Lower lobe of right lung (tissue), 2 donors: Measurements from ENCODE around the gene NADK. TPM values are rescaled to one million over a fixed set of nuclear protein-coding genes. Genes with fewer than 3 reads are reported as not detected.
"Not testable (repeated sequence)": the region's sequence is repeated elsewhere in the genome, so short reads cannot be mapped to it uniquely, and the experiment has no call there.

Experiments
- ATAC-seq, 2 donors: fragments of 200-7000 bp; cut with Tn5 transposase; one replicate each; pipeline ENCODE4 v1.9.1; 2020 to 2022; ENCODE audit warnings: mild to moderate bottlenecking in 2 of 2, moderate library complexity in 2 of 2
- DNase-seq: peaks from one replicate; pipeline ENCODE4 v3.0.0-alpha.2; 2020
- H3K27ac ChIP-seq: fragments of 200-600 bp; one replicate; pipeline ENCODE4 v1.8.0; 2022
- H3K27me3 ChIP-seq: fragments of 200-600 bp; one replicate; pipeline ENCODE4 v1.8.0; 2022; ENCODE audit warnings: low read depth
- H3K36me3 ChIP-seq: fragments of 200-600 bp; one replicate; pipeline ENCODE4 v1.8.0; 2022; ENCODE audit warnings: mild to moderate bottlenecking
- H3K4me1 ChIP-seq: fragments of 200-600 bp; one replicate; pipeline ENCODE4 v1.8.0; 2022
- H3K4me3 ChIP-seq: fragments of 200-600 bp; one replicate; pipeline ENCODE4 v1.8.0; 2022; ENCODE audit warnings: mild to moderate bottlenecking
- H3K9me3 ChIP-seq: fragments of 200-600 bp; one replicate; pipeline ENCODE4 v1.8.0; 2022
- intact Hi-C: fragments of 100-400 bp; cut with DNase I; formaldehyde crosslinking; loops from one replicate; pipeline ENCODE4 v1.11.0; 2022
- total RNA-seq: library from RNA; stranded (reverse); fragmentation: NEBNext Ultra II Directional; extraction: Animal tissue kit (Norgen Biotek cat#: 25700); gene quantifications from one replicate; pipeline ENCODE4 v1.2.1, GENCODE V29; 2021
- TF ChIP-seq, protein P1 (sequence below): fragments of 200-600 bp; IDR thresholded peaks from one replicate; pipeline ENCODE4 v1.8.0; 2022; ENCODE audit warnings: antibody characterized with exemption, mild to moderate bottlenecking
- donor health status: DM: no; HTN: yes; CAD: no; lungs with severe emphysema.

NADK gene
- total RNA-seq, 1 donor from 2014 or later, result 133 TPM

DNA sequence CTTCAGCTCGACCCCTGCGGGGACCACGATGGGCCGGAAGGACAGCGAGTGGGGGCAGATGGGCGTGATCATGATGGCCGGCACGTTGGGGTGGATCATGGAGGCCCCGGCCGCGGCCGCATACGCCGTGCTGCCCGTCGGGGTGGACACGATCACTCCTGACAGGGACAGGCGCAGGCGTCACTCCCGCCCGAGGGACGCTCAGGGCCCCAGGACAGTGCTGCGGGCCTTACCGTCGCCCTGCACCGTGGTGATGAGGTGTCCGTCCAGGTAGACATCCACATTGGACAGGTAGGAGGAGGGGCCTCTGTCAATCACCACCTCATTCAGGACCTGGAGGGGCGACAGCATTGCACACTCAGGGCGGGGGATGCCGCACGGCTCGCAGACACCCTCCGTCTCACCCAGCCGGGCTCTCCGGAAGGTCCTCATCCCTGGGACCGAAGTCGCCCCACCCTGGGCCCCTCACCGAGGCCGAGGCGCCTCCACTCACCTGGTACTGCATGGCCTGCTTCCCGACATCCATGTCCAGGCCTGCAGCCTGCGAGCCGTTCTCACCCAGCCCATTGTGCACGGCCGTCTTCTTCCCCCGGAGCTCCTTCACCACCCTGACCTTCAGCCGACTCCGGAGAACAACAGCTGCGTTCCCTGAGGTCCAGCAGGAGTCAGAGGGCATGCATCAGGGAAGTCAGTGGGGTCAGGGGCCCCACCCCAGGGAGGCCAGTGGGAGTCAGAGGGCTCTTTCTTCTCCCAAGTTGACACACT lies 24.0 kb downstream of the NADK start:
- peaks cover 66% of the 10 kb centered on the region for H3K36me3 ChIP-seq

DNA sequence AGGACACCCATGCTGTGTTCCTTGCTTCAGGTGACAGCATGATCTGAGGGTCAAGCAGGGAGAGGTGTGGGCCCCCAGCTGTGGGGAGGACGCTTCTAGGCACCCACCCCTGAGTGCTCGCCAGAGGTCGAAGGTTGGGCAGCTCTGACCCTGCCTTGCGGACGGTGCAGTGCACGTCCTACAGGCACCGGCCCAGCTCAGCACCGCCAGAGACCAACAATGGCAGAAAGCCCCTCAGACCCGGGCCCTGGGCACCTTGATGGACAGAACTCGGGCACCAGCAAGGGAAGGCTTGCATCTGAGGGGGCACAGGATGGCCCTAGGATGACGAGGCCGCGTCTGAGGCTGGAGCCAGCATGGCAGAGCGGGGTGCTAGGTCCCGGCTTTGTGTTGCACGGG lies 24.7 kb downstream of the NADK start:
- Histone ChIP-seq H3K27me3 (no peaks in the 10 kb centered on the region), H3K4me1 (peaks cover 14% of the 10 kb centered on the region), H3K36me3 (peaks cover 63% of the 10 kb centered on the region), H3K4me3 (no peak overlapping the region), H3K27ac (no peak overlapping the region), H3K9me3 (no peaks in the 10 kb centered on the region)
- ATAC-seq (no peak), DNase-seq (no peak)
- TF ChIP-seq, protein P1, sequence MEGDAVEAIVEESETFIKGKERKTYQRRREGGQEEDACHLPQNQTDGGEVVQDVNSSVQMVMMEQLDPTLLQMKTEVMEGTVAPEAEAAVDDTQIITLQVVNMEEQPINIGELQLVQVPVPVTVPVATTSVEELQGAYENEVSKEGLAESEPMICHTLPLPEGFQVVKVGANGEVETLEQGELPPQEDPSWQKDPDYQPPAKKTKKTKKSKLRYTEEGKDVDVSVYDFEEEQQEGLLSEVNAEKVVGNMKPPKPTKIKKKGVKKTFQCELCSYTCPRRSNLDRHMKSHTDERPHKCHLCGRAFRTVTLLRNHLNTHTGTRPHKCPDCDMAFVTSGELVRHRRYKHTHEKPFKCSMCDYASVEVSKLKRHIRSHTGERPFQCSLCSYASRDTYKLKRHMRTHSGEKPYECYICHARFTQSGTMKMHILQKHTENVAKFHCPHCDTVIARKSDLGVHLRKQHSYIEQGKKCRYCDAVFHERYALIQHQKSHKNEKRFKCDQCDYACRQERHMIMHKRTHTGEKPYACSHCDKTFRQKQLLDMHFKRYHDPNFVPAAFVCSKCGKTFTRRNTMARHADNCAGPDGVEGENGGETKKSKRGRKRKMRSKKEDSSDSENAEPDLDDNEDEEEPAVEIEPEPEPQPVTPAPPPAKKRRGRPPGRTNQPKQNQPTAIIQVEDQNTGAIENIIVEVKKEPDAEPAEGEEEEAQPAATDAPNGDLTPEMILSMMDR, result no peak
- intact Hi-C loops, result no loop called here

More for the DNA sequence above, 24.0 kb downstream of the NADK start:
- Histone ChIP-seq H3K27ac (no peak overlapping the region), H3K4me3 (no peak overlapping the region), H3K9me3 (no peaks in the 10 kb centered on the region), H3K4me1 (peaks cover 19% of the 10 kb centered on the region), H3K27me3 (no peaks in the 10 kb centered on the region)
- intact Hi-C loops, result no loop called here
- TF ChIP-seq, protein P1, result no peak
- ATAC-seq (no peak), DNase-seq (no peak)

DNA sequence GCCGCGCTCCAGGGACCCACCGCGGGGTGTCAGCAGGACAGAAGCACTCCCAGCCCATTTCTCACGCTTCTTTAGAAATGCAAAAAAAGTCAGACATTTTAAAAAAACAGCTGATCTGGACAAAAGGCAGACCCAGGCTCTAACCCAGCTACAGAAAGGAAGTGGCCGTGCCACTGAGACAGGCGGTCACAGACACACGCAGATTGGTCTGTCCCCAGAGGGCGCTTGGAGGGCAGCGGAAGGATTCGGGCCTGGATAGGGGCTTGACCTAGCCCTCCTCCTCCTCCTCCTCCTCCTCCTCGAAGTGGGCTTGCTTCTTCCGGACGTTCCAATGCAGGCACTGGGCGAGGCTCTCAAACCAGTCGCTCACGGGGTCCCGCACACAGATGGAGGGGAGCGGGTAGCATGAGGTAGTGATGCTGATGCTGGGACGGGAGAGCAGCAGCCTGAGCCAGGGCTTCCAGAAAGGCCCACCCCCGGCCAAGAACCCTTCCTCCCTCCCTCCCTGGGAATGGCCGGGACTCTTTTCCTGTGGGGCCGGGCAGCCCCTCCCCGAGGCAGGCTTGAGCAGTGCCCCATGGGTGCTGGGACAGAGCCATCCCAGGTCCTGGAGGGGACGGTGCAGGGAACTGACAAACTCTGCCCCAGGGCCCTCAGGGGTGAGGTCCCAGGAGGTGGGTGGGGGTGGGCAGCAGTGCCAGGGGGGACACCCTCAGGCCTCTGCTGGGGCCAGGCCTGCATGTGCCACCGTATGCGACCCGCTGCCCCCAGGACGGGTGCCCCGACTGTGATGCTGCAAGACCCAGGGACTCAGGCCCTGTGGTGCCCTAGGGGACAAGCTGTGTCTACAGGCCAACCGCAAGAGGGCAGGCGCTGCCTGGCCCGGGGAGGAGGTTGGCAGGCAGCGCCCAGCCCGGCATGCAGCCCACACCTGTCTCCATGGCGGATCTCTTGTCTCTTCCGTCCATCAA lies 25.3 kb downstream of the NADK start:
- Histone ChIP-seq H3K4me3 (no peak overlapping the region), H3K36me3 (peaks cover 58% of the 10 kb centered on the region), H3K27ac (no peak overlapping the region), H3K4me1 (peaks cover 7% of the 10 kb centered on the region), H3K27me3 (no peaks in the 10 kb centered on the region), H3K9me3 (no peaks in the 10 kb centered on the region)
- intact Hi-C loops, result no loop called here
- TF ChIP-seq, protein P1, result no peak
- no peak for ATAC-seq
- DNase-seq, result no peak

DNA sequence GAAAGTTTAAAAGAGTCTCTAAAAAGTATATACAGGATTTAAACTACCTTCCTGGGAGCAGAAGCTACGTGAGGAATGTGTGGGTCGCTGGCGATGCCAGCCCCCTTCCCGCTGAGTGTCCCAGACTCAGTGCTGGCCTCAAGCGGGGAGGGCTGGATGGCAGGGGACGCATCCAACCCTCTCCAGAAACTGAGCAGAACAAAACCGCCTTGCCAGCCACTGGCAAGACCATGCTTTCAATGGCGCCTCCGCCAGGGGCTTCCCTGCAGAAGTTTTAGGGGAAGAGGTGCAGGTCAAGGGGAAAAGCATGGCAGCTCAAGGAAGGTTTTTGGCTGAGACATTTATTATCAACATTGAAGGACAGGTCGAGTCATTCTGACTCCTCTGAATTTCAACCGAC lies 26.1 kb downstream of the NADK start:
- DNase-seq (no peak), ATAC-seq (no peak)
- Histone ChIP-seq H3K4me1 (no peaks in the 10 kb centered on the region), H3K27me3 (no peaks in the 10 kb centered on the region), H3K9me3 (no peaks in the 10 kb centered on the region), H3K36me3 (peaks cover 52% of the 10 kb centered on the region), H3K4me3 (no peak overlapping the region), H3K27ac (no peak overlapping the region)
- intact Hi-C loops, result no loop called here
- TF ChIP-seq, protein P1, result no peak

DNA sequence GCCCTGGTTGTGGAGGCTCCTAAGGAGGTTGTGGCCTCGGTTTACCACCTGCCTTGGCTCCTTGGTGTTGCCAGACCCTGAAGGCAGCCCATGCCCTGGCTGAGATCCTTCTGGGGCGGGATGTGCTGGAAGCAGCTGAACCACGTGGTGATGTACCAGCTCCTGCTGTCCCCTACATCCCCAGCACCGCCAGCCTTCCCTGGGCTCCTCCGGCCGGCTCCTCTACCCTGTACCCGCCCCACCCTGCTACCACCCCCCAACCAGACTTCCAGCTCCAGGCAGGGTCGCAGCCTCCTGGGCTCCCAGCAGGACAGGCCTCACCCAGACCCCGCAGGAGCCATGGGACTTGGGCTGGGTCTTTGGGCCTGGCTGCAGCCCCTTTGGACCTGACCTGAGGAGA lies 28.3 kb downstream of the NADK start:
- H3K27me3 ChIP-seq, DNase-seq, intact Hi-C loops, ATAC-seq, H3K9me3 ChIP-seq, H3K27ac ChIP-seq, H3K4me3 ChIP-seq, H3K4me1 ChIP-seq: not testable (repeated sequence)
- H3K36me3 ChIP-seq, result peaks cover 30% of the 10 kb centered on the region
